Measurements from ENCODE around the gene POU6F2.

The POU6F2 gene

DNA sequence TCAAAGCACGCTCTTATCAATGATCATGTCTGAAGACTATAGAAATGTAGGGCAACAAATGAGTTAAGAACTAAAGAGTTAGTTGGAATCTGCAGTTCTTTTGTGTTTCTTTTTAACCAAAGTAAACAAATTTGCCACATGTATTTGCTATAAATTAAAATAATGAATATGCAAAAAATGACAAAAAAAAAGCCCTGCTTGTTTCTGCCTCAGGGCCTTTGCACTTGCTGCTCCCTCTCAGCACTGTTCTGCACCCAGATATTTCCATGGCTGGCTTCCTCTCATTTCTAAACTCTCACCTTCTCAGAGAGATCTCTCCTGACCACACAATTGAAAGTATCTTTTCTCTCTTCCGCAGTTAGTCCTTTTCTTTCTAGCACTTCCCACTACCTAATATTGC, 406.7 kb downstream of the POU6F2 start:
- no peak overlapping the region for H3K27ac ChIP-seq
- TF ChIP-seq, protein P1, sequence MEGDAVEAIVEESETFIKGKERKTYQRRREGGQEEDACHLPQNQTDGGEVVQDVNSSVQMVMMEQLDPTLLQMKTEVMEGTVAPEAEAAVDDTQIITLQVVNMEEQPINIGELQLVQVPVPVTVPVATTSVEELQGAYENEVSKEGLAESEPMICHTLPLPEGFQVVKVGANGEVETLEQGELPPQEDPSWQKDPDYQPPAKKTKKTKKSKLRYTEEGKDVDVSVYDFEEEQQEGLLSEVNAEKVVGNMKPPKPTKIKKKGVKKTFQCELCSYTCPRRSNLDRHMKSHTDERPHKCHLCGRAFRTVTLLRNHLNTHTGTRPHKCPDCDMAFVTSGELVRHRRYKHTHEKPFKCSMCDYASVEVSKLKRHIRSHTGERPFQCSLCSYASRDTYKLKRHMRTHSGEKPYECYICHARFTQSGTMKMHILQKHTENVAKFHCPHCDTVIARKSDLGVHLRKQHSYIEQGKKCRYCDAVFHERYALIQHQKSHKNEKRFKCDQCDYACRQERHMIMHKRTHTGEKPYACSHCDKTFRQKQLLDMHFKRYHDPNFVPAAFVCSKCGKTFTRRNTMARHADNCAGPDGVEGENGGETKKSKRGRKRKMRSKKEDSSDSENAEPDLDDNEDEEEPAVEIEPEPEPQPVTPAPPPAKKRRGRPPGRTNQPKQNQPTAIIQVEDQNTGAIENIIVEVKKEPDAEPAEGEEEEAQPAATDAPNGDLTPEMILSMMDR (IDR thresholded peaks at IDR 0.05): no peak
- no peak for TF ChIP-seq ZFX (IDR thresholded peaks at IDR 0.05; ENCODE audit: borderline replicate concordance)

DNA sequence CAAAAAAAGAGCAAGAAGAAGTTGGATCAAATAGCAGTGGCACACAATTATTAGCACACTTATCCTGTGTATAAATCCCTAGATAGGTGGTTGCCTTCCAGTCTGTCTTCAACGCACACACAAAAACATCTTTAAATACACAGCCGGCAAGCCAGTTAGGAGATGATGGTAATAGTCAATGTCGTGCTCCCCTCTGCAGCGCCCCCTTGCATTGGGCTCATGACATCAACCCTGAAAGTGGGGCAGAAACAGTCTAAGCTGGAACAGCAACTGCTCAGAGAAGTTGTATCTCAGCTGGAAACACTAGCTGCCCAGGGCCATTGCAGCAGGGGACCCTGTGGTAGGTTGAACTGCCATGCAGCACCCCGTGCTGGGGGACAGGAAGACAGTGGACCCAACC, 409.0 kb downstream of the POU6F2 start:
- no peak overlapping the region for H3K27ac ChIP-seq
- no peak for TF ChIP-seq ZFX (IDR thresholded peaks at IDR 0.05; ENCODE audit: borderline replicate concordance)
- TF ChIP-seq, protein P1 (IDR thresholded peaks at IDR 0.05): no peak

DNA sequence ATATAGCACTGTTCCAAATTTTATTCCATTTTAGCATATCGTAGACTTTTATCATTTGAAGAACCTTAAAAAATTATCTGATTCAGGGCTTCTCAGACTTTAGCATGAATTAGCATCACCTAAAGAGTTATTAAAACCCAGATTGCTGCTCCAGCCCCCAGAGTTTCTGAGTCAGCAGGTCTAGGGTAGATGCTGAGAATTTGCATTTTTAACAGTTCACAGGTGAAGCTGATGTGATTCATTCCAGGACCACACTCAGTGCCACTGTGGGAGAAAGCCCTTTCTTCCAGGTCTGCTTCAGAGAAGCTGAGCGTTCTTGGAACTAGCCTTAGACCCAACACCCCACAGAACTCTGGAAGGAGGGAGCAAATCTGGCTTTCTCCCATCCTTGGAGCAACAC, 414.4 kb downstream of the POU6F2 start:
- TF ChIP-seq ZFX (IDR thresholded peaks at IDR 0.05; ENCODE audit: borderline replicate concordance): no peak
- TF ChIP-seq, protein P1 (IDR thresholded peaks at IDR 0.05): no peak
- H3K27ac ChIP-seq: no peak overlapping the region

DNA sequence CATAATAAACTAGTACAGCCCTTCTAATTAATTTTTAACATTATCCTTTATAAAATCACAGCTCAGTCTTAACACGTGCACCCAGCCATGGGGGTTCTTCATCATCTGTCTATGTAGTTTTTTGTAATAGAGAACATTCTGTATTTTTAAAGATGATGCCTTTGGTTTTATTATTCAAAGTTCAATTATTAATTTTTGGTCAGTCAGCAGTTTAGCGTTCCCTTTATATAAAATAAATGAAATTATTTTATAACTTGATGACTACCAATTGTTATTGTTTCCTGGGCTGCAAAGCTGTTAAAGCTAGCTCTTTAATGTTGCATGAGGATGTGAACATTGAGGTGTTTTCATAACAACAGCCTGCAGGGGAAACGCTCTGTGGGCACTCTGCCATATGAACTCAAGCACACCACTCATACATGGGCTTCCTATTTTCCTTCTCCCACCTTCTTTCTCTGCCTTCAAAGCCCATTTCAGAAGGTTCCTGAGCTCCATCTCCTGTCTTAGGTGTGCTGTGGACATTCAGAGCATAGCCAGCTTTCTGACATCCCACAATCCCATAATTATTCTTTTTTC, 416.5 kb downstream of the POU6F2 start:
- no peak for TF ChIP-seq ZFX (IDR thresholded peaks at IDR 0.05; ENCODE audit: borderline replicate concordance)
- TF ChIP-seq, protein P1 (IDR thresholded peaks at IDR 0.05): no peak
- no peak overlapping the region for H3K27ac ChIP-seq

DNA sequence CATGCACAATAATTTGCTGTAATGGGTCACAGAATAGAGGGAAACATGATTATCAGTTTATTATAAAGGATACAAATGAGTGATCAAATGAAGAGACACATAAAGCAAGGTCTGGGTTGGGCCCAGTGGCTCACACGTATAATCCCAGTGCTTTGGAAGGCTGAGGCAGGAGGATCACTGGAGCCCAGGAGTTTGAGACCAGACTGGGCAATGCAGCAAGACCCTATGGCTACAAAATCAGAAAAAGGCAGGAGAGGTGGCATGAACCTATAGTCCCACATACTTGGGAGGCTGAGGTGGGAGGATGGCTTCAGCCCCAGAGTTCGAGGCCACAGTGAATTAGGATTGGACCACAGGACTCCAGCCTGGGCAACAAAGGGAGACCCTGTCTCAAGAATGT, 421.7 kb downstream of the POU6F2 start:
- TF ChIP-seq, protein P1 (IDR thresholded peaks at IDR 0.05): no peak
- no peak for TF ChIP-seq ZFX (IDR thresholded peaks at IDR 0.05; ENCODE audit: borderline replicate concordance)
- no peak overlapping the region for H3K27ac ChIP-seq

DNA sequence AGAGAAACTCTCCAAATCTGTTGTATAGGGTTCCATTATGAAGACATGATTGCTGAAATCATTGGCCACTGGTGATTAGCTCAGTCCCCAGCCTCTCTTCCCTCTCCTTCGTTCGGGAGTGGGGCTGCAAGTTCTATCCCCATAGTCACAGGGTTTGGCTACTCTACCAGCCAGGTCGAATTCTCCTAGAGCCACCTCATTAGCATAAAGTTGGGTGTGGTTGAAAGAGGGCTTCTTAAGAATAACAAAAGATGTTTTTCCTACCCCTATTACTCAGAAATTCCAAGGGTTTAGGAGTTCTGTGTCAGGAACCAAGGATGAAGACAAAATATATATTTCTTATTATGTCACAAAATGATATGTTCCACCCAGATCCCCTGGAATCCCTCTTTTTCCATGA, 422.3 kb downstream of the POU6F2 start:
- H3K27ac ChIP-seq: no peak overlapping the region
- TF ChIP-seq, protein P1 (IDR thresholded peaks at IDR 0.05): no peak
- no peak for TF ChIP-seq ZFX (IDR thresholded peaks at IDR 0.05; ENCODE audit: borderline replicate concordance)

DNA sequence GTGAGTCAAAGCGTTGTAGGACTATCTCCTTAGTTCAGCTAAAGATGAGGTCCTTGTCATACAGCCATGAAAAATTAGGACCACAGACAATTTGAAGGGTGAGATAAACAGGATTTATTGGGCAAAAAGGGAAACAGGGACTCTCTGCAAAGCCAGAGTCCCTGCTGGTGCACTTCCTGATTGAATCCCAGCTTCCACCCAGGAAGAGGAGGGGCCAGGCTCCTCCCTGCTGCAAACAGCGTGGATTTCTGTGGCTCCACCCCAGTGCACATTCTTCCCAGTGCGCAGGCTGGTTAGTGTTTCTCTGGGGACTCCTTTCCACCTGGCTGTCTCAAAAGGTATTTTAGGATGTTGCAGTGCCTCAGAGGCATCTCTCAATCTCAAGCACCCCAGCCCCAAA, 423.1 kb downstream of the POU6F2 start:
- TF ChIP-seq, protein P1 (IDR thresholded peaks at IDR 0.05): no peak
- no peak for TF ChIP-seq ZFX (IDR thresholded peaks at IDR 0.05; ENCODE audit: borderline replicate concordance)
- no peak overlapping the region for H3K27ac ChIP-seq

Data from 22Rv1 (cell line).